ENCODE data around the gene PCOLCE2.

PCOLCE2 gene

DNA sequence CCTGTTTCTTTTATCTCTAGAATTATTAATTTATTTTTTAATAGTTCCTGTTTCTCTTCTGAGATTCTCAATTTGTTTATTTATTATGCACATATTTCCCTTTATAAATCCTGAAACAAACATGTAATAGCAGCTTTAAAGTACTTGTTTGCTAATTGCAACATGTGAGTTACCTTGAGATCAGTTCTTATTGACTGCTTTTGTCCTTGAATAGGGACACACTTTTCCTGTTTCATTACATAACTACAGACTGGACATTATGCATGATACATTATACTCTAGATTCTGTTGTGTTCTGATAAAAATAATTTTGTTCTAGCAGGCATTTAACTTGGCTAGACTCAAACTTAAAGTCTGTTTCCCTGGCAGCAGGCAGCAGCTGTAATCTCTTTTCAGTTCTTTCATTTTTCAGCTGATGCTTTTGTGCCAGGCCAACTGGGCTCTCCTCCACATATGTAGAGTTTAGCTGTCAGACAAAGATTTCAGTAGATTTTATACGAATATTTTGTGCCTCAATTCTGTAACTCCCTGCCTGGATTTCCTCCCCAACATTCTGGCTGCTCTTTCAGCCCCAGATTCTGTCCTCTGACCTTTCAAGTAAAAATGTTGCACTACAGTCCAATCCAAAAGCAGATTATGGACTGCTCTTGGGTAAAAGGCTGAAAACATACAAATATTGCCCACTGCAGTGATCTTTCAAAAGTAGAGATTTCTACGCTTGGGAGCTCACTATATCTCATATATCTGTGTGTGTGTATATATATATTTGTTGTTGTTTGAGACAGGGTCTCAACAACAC lies 41.9 kb downstream of the PCOLCE2 start:
- Histone ChIP-seq H3K4me1 (ENCODE audit: control insufficient read depth, insufficient read depth, low read length) (peaks cover 9% of the 10 kb centered on the region; the same call in 1 of the 2 replicates), H3K4me3 (ENCODE audit: low read depth, low read length) (no peak overlapping the region), H3K27ac (ENCODE audit: low read depth, low read length) (no peak overlapping the region)

DNA sequence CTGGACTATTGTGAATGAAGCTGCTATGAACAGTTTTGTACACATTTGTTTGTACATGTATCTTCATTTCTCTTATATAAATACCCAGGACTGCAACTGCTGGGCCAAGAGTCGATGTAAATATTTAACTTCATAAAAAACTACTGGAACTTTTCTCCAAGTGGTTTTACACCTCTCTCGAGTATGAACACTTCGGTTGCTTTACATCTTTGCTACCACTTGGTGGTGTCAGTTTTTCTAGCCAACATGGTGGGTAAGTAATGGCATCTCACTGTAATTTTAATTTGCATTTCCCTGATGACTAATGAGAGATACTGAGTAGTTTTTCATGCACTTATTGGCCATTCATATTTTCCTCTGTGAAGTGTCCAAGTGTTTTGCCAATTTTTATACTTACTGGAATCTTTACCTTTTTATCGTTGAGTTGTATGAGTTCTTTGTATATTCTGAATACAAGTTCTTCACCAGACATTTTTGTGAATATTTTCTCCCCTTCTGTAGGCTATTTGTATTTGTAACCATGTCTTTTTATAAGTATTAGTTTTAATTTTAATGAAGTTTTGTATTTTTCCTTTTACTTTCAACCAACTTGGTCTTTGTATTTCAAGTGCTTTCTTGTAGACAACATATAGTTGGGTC lies 44.4 kb downstream of the PCOLCE2 start:
- Histone ChIP-seq H3K27ac (ENCODE audit: low read depth, low read length) (no peak overlapping the region), H3K9me3 (ENCODE audit: control insufficient read depth, insufficient read depth, low read length) (no peaks in the 10 kb centered on the region), H3K9ac (ENCODE audit: low read depth, low read length) (no peak overlapping the region), H3K27me3 (ENCODE audit: control insufficient read depth, insufficient read depth, low read length) (no peaks in the 10 kb centered on the region), H3K36me3 (ENCODE audit: control insufficient read depth, insufficient read depth, low read length) (peaks cover 4% of the 10 kb centered on the region; the same call in 1 of the 2 replicates), H3K4me3 (ENCODE audit: low read depth, low read length) (no peak overlapping the region), H3K4me1 (ENCODE audit: control insufficient read depth, insufficient read depth, low read length) (peaks cover 6% of the 10 kb centered on the region; the same call in 1 of the 2 replicates)

More for the DNA sequence above, 41.9 kb downstream of the PCOLCE2 start:
- Histone ChIP-seq H3K9me3 (ENCODE audit: control insufficient read depth, insufficient read depth, low read length) (no peaks in the 10 kb centered on the region), H3K36me3 (ENCODE audit: control insufficient read depth, insufficient read depth, low read length) (peaks cover 4% of the 10 kb centered on the region; the same call in 1 of the 2 replicates), H3K9ac (ENCODE audit: low read depth, low read length) (no peak overlapping the region), H3K27me3 (ENCODE audit: control insufficient read depth, insufficient read depth, low read length) (no peaks in the 10 kb centered on the region)

DNA sequence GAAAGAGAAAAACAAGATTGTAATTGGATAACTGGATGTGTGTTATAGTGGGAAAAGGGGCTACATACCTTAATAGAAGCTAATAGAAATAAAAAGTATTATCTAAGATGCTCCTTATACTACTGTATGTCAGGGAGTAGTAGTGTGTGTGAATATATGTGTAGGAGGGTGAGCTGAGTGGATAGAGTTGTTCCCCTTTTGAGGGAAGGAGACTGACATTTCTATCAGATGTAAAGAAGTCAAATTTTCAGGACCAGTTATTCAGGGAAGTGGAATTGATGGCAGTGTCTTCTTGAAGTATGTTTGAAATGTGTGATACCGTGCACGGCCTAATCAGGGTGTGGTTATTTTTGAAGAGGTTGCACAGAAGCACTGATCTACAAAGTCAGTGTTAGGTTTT lies 49.1 kb downstream of the PCOLCE2 start:
- no peak overlapping the region for H3K4me3 ChIP-seq (ENCODE audit: low read depth, low read length)
- H3K27ac ChIP-seq (ENCODE audit: low read depth, low read length): no peak overlapping the region
- H3K36me3 ChIP-seq (ENCODE audit: control insufficient read depth, insufficient read depth, low read length): no peaks in the 10 kb centered on the region
- no peaks in the 10 kb centered on the region for H3K9me3 ChIP-seq (ENCODE audit: control insufficient read depth, insufficient read depth, low read length)
- peaks cover 6% of the 10 kb centered on the region; the same call in 1 of the 2 replicates for H3K4me1 ChIP-seq (ENCODE audit: control insufficient read depth, insufficient read depth, low read length)
- no peak overlapping the region for H3K9ac ChIP-seq (ENCODE audit: low read depth, low read length)
- no peaks in the 10 kb centered on the region for H3K27me3 ChIP-seq (ENCODE audit: control insufficient read depth, insufficient read depth, low read length)

DNA sequence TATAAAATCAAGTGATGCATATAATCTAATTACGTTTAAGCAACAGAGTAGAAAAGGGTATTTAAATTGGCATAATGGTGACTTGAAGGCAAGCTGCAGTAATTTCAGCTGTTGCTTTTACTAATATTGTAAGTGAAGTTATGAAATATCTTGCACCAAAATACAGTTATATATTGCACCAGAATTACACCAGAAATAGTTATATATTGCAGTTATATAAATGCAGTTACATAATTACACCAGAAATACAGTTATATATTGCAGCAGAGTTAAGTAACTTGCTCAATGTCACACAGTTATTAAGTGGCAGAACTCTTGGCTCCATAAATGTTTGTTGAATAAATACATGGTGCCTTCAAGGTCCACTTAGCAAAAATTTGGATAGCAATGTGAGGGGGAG lies 51.4 kb downstream of the PCOLCE2 start:
- Histone ChIP-seq H3K9ac (ENCODE audit: low read depth, low read length) (no peak overlapping the region), H3K4me3 (ENCODE audit: low read depth, low read length) (no peak overlapping the region), H3K9me3 (ENCODE audit: control insufficient read depth, insufficient read depth, low read length) (no peaks in the 10 kb centered on the region), H3K36me3 (ENCODE audit: control insufficient read depth, insufficient read depth, low read length) (no peaks in the 10 kb centered on the region), H3K27ac (ENCODE audit: low read depth, low read length) (no peak overlapping the region), H3K27me3 (ENCODE audit: control insufficient read depth, insufficient read depth, low read length) (no peaks in the 10 kb centered on the region), H3K4me1 (ENCODE audit: control insufficient read depth, insufficient read depth, low read length) (no peaks in the 10 kb centered on the region)

DNA sequence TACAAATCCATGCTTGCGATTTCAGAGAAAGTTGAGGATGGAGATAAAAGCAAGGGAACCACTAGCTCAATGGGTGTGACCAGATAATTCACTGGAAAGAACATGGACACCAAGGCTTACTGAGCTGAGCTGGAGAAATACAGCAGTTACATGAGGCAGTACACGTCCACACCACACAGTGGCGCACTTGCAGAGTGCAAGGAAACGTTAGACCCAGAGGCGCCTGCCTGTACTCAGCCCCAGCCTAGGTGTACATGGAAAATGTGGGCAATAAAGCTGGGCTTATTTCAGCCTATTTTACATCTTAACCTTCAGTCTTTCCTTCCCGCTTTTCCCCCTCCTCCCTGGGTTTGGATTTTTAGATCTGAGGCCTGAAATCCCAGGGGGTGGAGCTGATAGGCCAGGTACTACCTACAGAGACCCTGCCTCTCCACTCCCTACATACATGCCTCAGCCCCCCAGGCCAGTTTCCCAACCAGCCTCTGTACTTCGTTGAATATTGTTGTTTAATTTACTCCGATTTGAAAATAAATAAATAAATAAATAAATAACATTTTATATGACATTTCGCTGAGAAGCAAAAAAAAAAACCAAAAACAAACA lies 60.1 kb downstream of the PCOLCE2 start:
- no peaks in the 10 kb centered on the region for H3K4me1 ChIP-seq (ENCODE audit: control insufficient read depth, insufficient read depth, low read length)
- no peak overlapping the region for H3K4me3 ChIP-seq (ENCODE audit: low read depth, low read length)
- no peaks in the 10 kb centered on the region for H3K9me3 ChIP-seq (ENCODE audit: control insufficient read depth, insufficient read depth, low read length)
- no peak overlapping the region for H3K9ac ChIP-seq (ENCODE audit: low read depth, low read length)
- no peak overlapping the region for H3K27ac ChIP-seq (ENCODE audit: low read depth, low read length)
- no peaks in the 10 kb centered on the region for H3K36me3 ChIP-seq (ENCODE audit: control insufficient read depth, insufficient read depth, low read length)
- no peaks in the 10 kb centered on the region for H3K27me3 ChIP-seq (ENCODE audit: control insufficient read depth, insufficient read depth, low read length)

DNA sequence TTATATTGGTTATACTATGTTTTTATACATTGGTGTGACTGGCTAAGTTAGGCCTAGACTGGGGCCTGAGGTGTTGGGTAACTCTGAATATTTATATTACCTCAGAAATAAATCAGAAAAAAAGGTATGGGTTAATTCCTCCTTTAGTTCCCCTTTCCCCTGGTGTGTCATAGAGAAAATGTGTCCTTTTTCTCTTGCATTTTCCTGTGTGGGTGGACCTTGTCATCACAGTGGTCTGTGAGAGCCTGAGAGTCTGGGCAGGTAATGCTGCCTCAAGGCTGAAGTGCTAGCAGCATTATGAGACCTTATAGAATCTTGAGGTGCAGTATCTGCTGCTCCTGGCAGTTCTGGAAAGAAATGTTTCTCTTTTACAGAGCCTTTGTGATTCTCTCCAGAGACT lies 69.7 kb downstream of the PCOLCE2 start:
- Histone ChIP-seq H3K4me1 (ENCODE audit: control insufficient read depth, insufficient read depth, low read length) (no peaks in the 10 kb centered on the region), H3K27ac (ENCODE audit: low read depth, low read length) (no peak overlapping the region), H3K27me3 (ENCODE audit: control insufficient read depth, insufficient read depth, low read length) (no peaks in the 10 kb centered on the region), H3K9me3 (ENCODE audit: control insufficient read depth, insufficient read depth, low read length) (no peaks in the 10 kb centered on the region), H3K9ac (ENCODE audit: low read depth, low read length) (no peak overlapping the region), H3K36me3 (ENCODE audit: control insufficient read depth, insufficient read depth, low read length) (peaks cover 3% of the 10 kb centered on the region; the same call in 1 of the 2 replicates), H3K4me3 (ENCODE audit: low read depth, low read length) (no peak overlapping the region)

DNA sequence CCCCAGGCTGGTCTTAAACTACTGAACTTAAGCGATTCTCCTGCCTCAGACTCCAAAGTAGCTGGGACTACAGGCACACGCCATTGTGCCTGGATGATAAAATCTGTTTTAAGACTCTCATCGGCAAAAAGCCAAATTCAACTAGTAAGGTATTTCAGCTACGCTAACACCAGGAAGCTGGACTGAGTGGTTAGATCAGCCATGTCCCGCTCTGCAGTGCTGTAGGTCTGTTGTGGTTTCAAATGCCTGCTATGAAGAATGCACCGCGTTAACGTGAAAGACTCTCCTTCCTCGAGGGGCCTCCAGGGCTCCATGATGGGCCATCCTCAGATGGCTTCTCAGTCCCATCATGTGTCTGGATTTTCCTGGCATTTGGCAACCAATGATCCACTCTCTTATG lies 70.2 kb downstream of the PCOLCE2 start:
- peaks cover 3% of the 10 kb centered on the region; the same call in 1 of the 2 replicates for H3K36me3 ChIP-seq (ENCODE audit: control insufficient read depth, insufficient read depth, low read length)
- no peak overlapping the region for H3K27ac ChIP-seq (ENCODE audit: low read depth, low read length)
- no peak overlapping the region for H3K4me3 ChIP-seq (ENCODE audit: low read depth, low read length)
- H3K4me1 ChIP-seq (ENCODE audit: control insufficient read depth, insufficient read depth, low read length): no peaks in the 10 kb centered on the region
- no peaks in the 10 kb centered on the region for H3K9me3 ChIP-seq (ENCODE audit: control insufficient read depth, insufficient read depth, low read length)
- H3K9ac ChIP-seq (ENCODE audit: low read depth, low read length): no peak overlapping the region
- H3K27me3 ChIP-seq (ENCODE audit: control insufficient read depth, insufficient read depth, low read length): no peaks in the 10 kb centered on the region

DNA sequence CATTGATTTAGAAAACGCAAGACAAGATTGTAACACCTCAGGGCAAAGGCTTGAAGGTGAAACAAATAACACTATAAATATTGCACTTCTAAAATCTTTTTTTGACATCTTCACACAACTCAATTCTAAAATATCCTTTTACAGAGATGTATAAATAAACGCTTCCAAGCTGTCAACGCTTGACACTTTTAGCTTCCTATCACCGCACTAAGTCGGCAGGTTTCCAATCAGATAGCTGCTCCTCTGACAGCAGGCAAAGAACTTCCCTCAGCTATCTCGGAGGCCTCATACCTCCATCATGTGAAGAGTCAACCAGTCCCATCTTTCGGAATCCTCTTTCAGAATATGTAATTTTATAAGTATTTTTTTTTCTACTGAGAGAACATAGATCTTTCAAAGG lies 71.0 kb downstream of the PCOLCE2 start:
- Histone ChIP-seq H3K4me3 (ENCODE audit: low read depth, low read length) (no peak overlapping the region), H3K4me1 (ENCODE audit: control insufficient read depth, insufficient read depth, low read length) (no peaks in the 10 kb centered on the region)

DNA sequence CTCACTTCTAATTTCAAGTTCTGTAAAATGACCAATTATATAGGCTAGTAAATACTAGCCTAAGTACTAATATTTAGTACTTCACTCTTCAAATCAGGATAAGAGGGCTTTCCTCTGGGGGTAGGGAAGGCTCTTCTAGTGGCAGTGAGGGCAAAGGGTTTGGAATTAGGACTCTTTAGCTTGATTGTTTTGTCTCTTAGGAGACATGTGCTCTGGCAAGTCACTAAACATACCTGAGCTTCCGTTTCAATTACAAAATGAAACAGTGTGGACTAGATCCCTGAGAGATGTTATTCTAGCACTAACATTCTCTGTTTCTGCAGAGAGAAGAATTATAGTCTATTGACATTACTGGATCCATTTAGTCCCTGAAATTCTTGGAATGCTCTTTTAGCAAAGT lies 71.5 kb downstream of the PCOLCE2 start:
- Histone ChIP-seq H3K36me3 (ENCODE audit: control insufficient read depth, insufficient read depth, low read length) (peaks cover 3% of the 10 kb centered on the region; the same call in 1 of the 2 replicates), H3K27me3 (ENCODE audit: control insufficient read depth, insufficient read depth, low read length) (no peaks in the 10 kb centered on the region)

More for the DNA sequence above, 71.0 kb downstream of the PCOLCE2 start:
- Histone ChIP-seq H3K27ac (ENCODE audit: low read depth, low read length) (no peak overlapping the region), H3K36me3 (ENCODE audit: control insufficient read depth, insufficient read depth, low read length) (peaks cover 3% of the 10 kb centered on the region; the same call in 1 of the 2 replicates), H3K27me3 (ENCODE audit: control insufficient read depth, insufficient read depth, low read length) (no peaks in the 10 kb centered on the region), H3K9ac (ENCODE audit: low read depth, low read length) (no peak overlapping the region), H3K9me3 (ENCODE audit: control insufficient read depth, insufficient read depth, low read length) (no peaks in the 10 kb centered on the region)

DNA sequence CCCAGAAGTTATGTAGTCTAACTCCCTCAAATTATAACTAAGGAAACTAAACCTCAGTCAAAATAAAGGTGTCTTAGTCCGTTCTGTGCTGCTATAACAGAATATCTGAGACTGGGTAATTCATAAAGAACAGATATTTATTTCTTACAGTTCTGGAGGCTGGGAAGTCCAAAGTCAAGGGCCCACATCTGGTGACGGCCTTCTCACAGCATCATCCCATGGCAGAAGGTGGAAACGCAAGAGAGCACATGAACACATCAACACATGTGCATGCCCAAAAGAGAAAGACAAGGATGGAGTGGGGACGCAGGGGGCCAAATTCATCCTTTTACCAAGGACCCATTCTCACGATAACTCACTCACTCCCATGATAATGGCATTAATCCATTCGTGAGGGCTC lies 73.1 kb downstream of the PCOLCE2 start:
- Histone ChIP-seq H3K4me3 (ENCODE audit: low read depth, low read length) (no peak overlapping the region), H3K9me3 (ENCODE audit: control insufficient read depth, insufficient read depth, low read length) (no peaks in the 10 kb centered on the region), H3K4me1 (ENCODE audit: control insufficient read depth, insufficient read depth, low read length) (no peaks in the 10 kb centered on the region), H3K27ac (ENCODE audit: low read depth, low read length) (no peak overlapping the region), H3K9ac (ENCODE audit: low read depth, low read length) (no peak overlapping the region), H3K36me3 (ENCODE audit: control insufficient read depth, insufficient read depth, low read length) (peaks cover 3% of the 10 kb centered on the region; the same call in 1 of the 2 replicates), H3K27me3 (ENCODE audit: control insufficient read depth, insufficient read depth, low read length) (no peaks in the 10 kb centered on the region)

More for the DNA sequence above, 71.5 kb downstream of the PCOLCE2 start:
- Histone ChIP-seq H3K4me3 (ENCODE audit: low read depth, low read length) (no peak overlapping the region), H3K27ac (ENCODE audit: low read depth, low read length) (no peak overlapping the region), H3K9ac (ENCODE audit: low read depth, low read length) (no peak overlapping the region), H3K4me1 (ENCODE audit: control insufficient read depth, insufficient read depth, low read length) (no peaks in the 10 kb centered on the region), H3K9me3 (ENCODE audit: control insufficient read depth, insufficient read depth, low read length) (no peaks in the 10 kb centered on the region)

DNA sequence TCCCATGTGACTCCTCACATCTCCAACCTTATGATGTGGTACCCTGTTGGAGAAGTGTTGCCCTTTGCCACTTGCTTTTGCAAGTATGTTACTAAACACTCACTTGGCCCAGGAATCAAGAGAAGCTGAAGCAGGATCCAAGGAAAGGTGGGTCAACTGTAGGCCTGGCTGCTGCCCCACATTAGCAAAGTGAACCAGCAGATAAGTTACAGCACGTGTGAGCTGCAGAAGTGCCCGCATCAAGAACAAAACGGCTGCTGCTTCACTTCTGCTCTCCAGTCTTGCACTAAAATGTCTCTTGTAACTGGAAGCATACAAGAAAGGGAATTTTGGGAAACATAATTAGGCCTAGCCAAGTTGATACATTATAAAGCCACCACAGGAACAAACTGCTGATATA lies 79.6 kb downstream of the PCOLCE2 start:
- H3K9me3 ChIP-seq (ENCODE audit: control insufficient read depth, insufficient read depth, low read length): no peaks in the 10 kb centered on the region
- no peak overlapping the region for H3K9ac ChIP-seq (ENCODE audit: low read depth, low read length)
- no peaks in the 10 kb centered on the region for H3K27me3 ChIP-seq (ENCODE audit: control insufficient read depth, insufficient read depth, low read length)
- no peaks in the 10 kb centered on the region for H3K4me1 ChIP-seq (ENCODE audit: control insufficient read depth, insufficient read depth, low read length)
- no peak overlapping the region for H3K27ac ChIP-seq (ENCODE audit: low read depth, low read length)
- H3K36me3 ChIP-seq (ENCODE audit: control insufficient read depth, insufficient read depth, low read length): peaks cover 16% of the 10 kb centered on the region
- no peak overlapping the region for H3K4me3 ChIP-seq (ENCODE audit: low read depth, low read length)
